Transverse colon (tissue), 4 donors: ENCODE data around the gene TMEM255B.

Source experiments
- CTCF ChIP-seq, 5 experiments: fragments of 200-600 bp in 3 of 5; fragments of 450-650 bp in 2 of 5; sonication (generic) in 3 of 5; IDR thresholded peaks; 1 replicate in 2 of 5; 2 replicates in 3 of 5; pipeline ENCODE4 v1.5.1; 2016 to 2017; ENCODE audit warnings: antibody characterized with exemption in 5 of 5, inconsistent platforms in 3 of 5, mild to moderate bottlenecking in 2 of 5, moderate library complexity in 1 of 5
- EP300 ChIP-seq: sonication (generic); formaldehyde crosslinking; IDR thresholded peaks from one replicate; pipeline ENCODE4 v1.6.1; 2017; ENCODE audit warnings: antibody characterized with exemption, low read depth
- POLR2A ChIP-seq: fragments of 450-650 bp; IDR thresholded peaks from one replicate; pipeline ENCODE4 v1.6.1; 2016; ENCODE audit warnings: antibody characterized with exemption, mild to moderate bottlenecking, moderate library complexity
- POLR2AphosphoS5 ChIP-seq, 3 donors: sonication (generic); formaldehyde crosslinking; IDR thresholded peaks; one replicate each; pipeline ENCODE4 v1.6.1; 2016; ENCODE audit warnings: antibody characterized with exemption in 3 of 3

DNA sequence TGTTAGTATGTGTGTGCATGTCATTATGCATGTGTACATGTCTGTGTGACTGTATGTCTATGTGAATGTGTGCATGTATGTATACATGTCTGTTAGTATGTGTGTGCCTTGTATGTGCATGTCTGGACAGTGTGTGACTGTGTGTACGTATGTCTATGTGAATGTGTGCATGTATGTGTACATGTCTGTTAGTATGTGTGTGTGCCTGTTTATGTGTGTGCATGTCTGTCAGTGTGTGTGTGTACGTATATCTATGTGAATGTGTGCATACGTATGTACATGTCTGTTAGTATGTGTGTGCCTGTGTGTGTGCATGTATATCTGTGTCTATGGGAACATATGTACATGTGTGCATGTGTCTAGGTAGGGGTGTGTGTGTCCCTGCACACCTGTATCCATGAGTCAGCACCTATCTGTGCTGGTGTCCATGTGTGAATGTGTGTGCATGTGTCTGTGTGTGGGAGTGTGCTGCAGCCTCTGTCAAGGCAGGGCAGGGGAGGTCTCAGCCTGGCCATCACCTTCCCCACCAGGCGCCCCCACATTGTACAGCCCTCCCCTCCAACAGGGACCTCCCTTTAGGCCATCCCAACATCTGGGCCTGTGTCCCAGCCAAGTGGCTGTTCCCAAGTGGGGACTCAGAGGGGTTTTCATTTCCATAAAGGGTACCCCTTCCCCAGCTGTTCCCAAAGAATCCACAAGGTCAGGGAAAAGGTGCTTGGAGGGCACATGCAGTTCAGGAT is 100.5 kb downstream of the TMEM255B start:
- TF ChIP-seq CTCF (IDR thresholded peaks at IDR 0.05), result no peak
- TF ChIP-seq POLR2AphosphoS5 (IDR thresholded peaks at IDR 0.05), result no peak
- TF ChIP-seq POLR2A, result no peak
- no peak for TF ChIP-seq EP300
